Activated CD4-positive, alpha-beta T cell treated with anti-CD3 and anti-CD28 coated beads, Interleukin-2, amount 50 U/mL, for 24 hours (primary cell): ENCODE measurements around the gene PRELP.

Experiments used
- DNase-seq, 2 donors: peaks; one replicate each; pipeline ENCODE4 v3.0.0-alpha.2; 2020; ENCODE audit warnings: low read depth in 1 of 2, low spot score in 1 of 2

PRELP gene

DNA sequence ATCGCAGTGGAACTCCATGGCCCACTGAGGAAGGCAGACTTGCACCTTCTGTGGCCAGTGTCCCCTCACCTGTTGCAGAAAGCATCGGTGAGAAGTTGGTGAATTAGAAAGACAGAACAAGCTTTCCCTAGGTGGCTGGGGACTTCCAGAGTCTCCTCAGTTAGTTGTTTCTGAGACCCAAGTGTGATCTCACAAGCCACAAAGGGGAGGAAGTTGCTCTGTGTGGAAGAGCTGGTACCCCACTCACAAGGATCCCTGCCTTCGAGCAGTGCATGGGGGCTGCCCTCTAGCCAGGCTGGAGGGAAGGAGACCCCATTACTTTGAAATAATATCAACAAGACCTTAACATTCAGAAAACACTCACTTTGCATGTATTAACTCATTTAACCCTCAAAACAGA lies 2.1 kb downstream of the PRELP start:
- DNase-seq: no peak

- DNase-seq: no peak
Measured at GRCh38 chr1:203478231-203478630, 2.6 kb downstream of the PRELP start.

DNA sequence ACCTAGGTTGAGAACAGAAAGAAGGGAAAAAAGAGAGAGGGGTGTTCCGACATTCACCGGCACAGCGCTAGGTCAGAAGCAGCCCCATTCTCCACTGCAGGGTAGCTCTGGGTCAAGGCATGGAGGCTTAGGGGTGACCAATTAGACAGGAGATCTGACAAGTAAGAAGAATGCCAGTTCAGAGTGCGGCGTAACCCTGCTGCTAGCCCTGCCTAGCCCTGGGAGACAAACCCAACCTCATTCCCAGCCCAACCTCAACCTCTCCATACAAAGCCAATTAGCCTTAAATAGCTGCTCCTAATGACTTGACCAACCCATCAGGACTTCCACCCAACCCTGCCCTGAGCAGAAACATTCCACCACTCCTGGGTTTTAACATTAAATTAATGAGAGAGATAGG lies 3.4 kb downstream of the PRELP start:
- DNase-seq: no peak

GRCh38 chr1:203479646-203480045 lies 4.0 kb downstream of the PRELP start:
- no peak for DNase-seq

GRCh38 chr1:203480084-203480483 lies 4.5 kb downstream of the PRELP start:
- DNase-seq: no peak

- peak in 1 of 2 donors; percentile 8 for DNase-seq
Measured at GRCh38 chr1:203480525-203481084, 5.0 kb downstream of the PRELP start.

DNA sequence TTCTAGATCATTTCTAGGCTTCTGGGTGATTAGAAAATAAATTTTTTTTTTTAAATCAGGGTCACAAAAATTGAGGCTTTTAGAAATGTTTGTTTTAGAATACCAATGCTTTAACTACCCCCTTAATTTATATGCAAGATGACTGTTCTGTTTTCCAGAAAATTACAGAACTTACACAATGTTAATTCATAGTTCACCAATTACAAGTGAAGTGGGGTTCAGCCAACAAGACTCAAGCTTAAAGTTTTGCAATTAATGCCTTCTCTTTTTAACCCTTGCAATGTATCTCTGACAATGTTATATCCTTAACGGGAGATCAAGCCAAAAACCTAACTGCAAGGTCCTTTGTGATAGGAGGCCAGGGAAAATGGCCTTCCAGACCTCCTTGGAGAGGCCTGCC lies 5.6 kb downstream of the PRELP start:
- no peak for DNase-seq

DNA sequence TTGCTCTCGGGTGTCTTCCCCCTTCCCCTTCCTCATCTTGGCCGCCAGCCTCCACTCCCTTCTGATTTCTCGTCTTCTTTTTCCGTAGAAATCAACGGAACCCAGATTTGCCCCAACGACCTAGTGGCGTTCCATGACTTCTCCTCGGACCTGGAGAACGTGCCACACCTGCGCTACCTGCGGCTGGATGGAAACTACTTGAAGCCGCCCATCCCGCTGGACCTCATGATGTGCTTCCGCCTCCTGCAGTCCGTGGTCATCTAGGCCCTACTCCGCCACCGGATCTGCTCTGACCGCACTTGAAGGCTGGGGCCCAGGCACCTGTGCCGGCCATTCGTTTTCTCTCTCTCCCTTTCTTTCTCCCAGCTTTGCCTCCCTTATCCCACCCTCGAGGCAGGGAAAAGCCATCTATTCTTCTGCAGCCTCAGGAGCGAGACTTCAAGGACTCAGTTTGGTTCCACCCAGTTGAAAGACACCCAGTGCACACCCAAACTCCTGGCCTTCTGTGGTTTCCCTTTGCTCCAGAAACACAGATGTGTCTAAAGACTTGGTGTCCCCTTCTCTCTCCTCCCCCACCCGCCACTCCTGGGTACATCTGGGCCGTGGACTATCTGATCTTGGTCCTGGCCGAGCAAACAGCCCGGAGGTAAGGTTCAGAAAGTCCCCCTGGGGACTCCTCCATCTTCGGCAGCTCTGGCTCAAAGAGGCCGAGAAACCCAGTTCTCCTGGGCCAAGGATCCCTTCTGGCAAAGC lies 11.2 kb downstream of the PRELP start:
- no peak for DNase-seq

DNA sequence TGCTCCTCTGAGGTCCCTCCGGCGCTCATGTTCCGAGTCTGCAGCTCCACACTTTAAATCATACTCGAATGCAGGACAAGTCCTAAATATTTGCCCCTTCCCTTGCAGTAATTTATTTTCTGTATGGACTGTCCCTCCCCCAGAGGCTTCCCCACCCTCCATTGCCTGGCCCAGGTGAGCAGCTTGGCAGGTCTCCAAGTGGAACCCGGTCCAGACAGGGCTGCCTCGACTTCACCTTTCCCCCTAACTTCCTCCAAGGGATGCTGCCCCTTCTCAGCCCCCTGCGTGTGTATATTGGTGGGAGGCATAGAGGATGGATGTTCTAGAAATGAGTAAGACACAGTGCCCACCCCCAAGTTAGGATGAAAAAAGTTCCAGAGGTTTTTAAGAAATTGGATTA lies 12.9 kb downstream of the PRELP start:
- DNase-seq: no peak

DNA sequence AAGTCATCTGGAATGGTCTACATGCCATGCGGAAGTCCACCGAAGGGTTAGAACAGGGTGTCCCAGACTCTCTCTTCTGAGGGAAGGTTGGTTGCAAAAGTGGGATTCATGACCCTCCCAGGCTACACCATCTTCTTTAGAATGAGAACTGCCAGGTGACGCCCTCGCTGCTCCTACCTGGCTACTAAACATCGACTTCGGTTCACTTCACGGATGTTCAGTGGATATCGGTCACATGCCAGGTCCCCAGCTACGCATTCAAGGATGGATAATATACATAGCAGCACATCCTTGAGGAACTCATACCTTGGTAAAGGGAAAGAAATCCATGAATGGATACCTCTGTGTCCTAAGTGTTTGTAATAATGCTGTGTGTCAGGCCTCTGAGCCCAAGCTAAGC lies 15.0 kb downstream of the PRELP start:
- no peak for DNase-seq

GRCh38 chr1:203491664-203492063 lies 16.1 kb downstream of the PRELP start:
- DNase-seq: no peak

DNA sequence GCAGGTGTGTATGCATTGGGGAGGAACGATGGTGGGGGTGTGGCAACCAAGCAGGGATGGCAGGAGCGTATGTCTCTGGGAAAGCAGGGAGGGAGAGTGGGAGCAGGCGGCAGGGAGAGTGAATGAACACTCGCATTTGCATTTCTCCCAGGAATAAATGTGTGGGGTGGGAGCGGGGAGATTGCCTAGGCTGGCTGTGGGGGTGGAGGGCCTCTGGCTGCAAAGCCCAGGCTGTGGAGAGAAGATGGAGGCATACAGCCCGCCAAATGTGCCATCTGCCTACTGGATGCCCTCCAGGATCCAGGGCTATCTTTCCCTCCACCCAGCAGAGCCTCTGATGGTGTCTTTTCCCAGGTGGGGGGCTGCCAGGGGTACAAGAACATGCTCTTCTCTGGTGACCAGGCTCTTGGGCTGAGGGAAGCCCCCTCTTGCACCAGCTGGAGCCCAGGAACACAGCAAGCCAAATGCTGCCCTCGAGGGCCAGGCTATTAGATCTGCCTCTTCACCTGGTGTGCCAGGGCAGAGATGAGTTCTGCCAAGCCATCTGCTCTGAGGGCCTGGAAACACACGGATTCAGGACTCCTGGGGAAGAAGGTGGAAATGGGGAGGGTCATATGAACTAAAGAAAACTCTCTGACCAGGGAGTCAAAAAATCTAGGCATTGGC lies 16.6 kb downstream of the PRELP start:
- DNase-seq: no peak

DNA sequence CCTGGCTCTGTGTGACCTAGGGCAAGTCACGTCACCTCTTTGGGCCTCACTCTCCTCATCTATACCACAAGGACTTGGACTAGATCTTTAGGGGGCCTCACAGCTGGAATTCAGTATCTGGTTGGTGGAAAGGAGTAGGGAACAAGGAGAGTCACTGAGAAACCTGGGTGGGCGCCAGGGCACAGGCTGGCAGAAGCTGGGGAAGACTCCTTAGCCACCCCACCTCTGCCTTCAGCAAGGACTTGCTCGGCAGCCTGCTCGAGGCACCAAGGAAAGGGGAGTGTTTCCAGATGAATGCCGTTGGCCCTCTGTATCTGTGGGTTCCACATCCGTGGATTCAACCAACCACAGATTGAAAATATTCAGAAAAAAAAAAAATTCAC lies 17.1 kb downstream of the PRELP start:
- DNase-seq: no peak

DNA sequence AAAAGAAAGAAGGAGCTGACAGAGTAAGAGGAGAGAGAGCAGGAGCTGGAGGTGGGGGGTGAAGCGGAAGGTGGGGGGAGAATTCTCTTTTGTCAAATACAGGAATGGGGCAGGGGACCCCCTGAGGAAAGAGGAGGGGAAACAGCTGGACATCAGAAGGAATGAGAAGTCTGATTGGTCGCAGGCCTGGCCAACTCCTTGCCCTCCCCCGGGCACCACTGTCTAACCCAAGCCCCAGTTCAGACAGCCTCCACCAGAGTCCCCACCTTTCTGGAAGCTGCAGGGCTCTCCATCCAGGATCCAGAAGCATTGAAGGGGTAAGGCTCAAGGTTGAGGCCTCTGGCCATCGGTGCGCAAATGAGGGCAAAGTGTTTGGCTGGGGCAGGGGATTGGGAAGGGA lies 18.3 kb downstream of the PRELP start, which contains the start of gene OPTC:
Gene OPTC, plus strand, starts transcription at position 253 of the 400 bp plus-strand sequence. CDS start 1,853 bp downstream, outside the sequence.
- no peak for DNase-seq

DNA sequence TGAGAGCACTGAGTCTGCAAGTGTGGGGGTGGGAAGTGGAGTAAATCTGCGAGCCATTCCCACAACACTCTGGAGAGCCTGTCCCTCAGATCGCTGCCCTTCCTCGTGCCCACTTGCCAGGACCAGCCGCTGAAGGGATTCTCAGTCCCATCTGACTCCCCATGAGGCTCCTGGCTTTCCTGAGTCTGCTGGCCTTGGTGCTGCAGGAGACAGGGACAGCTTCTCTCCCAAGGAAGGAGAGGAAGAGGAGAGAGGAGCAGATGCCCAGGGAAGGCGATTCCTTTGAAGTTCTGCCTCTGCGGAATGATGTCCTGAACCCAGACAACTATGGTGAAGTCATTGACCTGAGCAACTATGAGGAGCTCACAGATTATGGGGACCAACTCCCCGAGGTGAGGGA lies 20.2 kb downstream of the PRELP start:
- DNase-seq: no peak

DNA sequence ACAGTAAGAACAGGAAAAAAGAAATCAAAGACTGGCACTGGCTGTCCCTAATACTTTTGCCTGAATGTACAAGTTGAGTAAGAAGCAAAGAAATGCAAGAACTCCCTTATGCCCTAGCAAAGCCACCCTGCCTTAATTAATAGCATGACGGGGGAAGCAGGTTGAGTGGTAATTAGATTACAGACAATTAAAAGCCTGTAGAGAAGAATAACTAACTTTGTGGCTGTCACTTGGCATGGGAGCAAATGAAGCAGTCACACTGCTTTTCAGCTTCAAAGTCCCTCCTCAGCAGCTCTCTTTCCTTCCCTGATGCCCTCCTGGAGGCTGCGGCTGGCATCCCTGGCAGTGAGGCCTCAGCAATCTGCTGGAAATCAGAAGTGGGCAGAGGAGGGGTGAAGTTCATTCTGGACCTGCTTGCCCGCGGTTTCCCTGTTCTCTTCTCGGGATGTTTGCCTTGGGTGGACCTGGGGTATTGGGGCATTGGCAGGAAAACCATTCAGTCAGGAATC lies 21.7 kb downstream of the PRELP start:
- DNase-seq: no peak

DNA sequence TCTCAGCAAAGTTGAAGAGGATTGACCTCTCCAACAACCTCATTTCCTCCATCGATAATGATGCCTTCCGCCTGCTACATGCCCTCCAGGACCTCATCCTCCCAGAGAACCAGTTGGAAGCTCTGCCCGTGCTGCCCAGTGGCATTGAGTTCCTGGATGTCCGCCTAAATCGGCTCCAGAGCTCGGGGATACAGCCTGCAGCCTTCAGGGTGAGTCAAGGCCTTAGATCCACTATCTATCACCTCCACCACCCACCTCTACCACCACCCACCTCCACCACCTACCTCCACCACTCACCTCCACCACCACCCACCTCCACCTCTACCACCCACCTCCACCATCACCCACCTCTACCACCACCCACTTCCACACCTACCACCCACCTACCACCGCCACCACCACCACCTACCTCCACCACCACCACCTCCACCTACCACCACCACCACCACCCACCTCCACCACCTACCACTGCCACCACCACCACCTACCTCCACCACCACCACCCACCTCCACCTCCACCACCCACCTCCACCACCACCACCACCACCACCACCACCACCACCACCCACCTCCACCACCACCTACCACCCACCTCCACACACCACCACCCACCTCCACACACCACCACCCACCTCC lies 24.2 kb downstream of the PRELP start:
- no peak for DNase-seq

GRCh38 chr1:203500279-203500678 lies 24.7 kb downstream of the PRELP start:
- no peak for DNase-seq

DNA sequence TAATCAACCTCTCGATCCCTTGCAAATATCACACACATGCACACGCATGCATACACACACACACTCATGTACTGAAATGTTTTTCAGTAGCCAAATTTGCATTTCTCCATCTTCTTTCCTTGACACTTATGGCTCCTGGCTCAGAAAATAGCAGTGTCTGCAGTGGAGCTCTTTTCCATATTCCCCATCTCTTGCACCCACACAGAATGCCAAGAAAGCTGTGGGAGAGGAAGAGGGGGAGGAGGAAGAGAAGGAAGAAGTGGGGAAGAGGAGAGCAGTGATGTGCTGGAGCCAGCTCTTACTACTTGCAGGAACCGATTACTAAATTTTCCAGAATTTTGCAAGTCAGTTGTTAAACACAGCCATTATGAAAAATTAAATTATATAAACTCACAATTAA lies 28.2 kb downstream of the PRELP start:
- no peak for DNase-seq

DNA sequence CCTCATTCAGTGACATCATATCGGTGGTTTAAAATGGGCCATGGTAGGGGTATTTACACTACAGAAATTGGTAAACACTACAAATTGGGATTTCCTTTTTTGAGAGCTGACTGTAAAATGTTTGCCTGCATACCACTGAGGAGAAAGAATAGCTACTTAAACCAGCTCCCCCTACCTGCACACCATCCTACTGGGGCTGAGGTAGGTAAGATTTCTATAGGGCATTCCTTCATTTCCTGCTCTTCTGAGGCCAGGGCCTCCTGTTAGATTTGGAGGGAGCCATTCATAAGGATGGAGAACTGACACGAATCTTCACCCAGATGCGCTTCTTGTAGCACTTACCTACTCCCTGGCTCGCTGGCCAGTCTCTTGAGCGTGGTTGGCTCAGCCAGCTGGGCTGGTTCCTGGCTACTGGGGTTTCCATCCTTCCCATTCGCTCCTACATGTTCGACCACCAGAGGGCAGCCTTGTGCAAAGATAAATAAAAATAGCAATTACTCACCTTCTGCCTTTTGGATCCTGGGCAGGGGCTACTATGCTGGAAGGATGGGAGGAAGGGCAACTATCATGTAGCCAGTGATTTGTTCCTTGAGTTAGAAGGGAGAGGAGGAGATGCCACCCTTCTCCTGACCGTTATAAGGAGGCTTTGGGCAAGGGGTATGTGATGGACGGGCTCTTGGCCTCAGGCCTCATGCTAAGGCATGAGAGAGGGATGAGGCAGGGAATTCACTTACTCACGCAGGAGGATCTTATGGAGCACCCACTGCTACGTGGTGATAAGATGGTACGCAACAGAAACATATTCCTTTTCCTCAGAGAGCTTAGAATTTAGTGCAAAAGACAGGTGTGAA lies 29.0 kb downstream of the PRELP start:
- DNase-seq: peak; percentile 59 to 74
